A673 (cell line): ENCODE results near the gene TRIM71.

Source experiments
- CTCF ChIP-seq: fragments of 300-800, 200-600 bp; sonication (generic); conservative IDR thresholded peaks from 2 replicates; pipeline ENCODE4 v1.5.1; 2017; ENCODE audit warnings: low read depth, mild to moderate bottlenecking, antibody characterized with exemption, low read length, moderate library complexity, mixed read lengths
- EZH2 ChIP-seq: fragments of 200-600 bp; sonication (generic); IDR thresholded peaks from 2 replicates; pipeline ENCODE4 v1.6.1; 2017; ENCODE audit warnings: borderline replicate concordance, low read depth, mild to moderate bottlenecking, mixed read lengths, antibody characterized with exemption, low read length; ENCODE audit not compliant: poor library complexity, severe bottlenecking

GRCh38 chr3:32841867-32842470 is 24.2 kb downstream of the TRIM71 start:
- TF ChIP-seq CTCF (no peak), EZH2 (no peak)
